HG02840 (cell line): ENCODE measurements around the gene GOLGA6L7.
"Not testable (repeated sequence)": the region's sequence is repeated elsewhere in the genome, so short reads cannot be mapped to it uniquely, and the experiment has no call there.

Experiments
- ATAC-seq: cut with Tn5 transposase; IDR thresholded peaks from one replicate; pipeline ENCODE4 v1.9.1; 2021; ENCODE audit warnings: mild to moderate bottlenecking, moderate library complexity, moderate number of reproducible peaks; ENCODE audit not compliant: unreplicated experiment, low FRiP score

GOLGA6L7 gene

DNA sequence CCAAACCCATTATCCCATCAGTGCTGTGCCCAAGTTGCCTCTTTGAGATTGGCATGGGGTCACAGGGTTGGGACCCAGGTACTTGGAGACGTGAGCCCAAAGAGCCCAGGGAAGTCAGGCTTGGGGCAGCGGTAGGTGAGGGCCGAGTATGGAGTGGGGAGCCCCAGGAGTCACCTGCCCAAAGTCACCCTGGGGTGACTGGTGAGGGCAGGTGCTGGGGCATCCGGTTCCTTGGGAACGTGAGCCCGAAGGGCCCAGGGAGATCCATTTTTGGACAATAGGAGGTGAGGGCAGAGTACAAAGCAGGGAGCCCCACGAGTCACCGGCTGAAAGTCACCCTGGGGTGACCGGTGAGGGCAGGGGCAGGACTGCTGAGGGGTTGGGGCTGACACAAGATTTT, 485 bp downstream of the GOLGA6L7 start:
- ATAC-seq = not testable (repeated sequence)

DNA sequence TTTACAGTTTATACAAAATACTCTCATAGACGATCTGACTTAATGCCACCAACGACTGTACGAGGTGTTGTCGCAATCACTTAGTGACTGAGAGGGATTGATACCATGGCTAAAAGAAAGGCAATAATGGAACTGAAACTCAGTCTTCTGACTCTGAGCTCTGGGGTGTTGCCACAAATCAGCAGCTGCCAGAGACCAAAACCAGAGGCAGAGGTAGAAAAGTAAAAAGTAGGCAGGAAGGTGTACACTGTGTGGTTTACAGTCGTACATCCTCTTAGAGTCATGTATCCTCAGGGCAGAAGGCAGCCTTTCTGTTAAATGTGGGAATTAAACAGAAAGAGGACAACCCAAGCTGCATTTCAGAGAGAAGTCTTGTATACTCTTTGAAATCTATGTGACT, 1.2 kb downstream of the GOLGA6L7 start:
- peak; percentile 70 for ATAC-seq

DNA sequence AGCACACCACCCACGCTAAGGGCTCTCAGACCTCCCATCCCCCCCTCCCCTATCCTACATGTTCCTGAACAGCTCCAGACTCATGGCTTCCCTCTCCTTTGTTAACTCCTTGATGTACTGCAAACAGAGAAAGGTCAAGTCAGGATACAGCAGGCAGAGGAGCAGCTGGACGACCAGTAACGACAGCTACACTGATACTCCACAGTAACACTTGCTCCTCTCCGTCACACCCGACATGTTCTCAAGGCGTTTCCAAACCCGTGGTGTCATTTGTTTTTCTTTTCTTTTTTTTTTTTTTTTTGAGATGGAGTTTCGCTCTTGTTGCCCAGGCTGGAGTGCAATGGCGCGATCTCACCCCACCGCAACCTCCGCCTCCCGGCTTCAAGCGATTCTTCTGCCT, 4.3 kb downstream of the GOLGA6L7 start:
- not testable (repeated sequence) for ATAC-seq

DNA sequence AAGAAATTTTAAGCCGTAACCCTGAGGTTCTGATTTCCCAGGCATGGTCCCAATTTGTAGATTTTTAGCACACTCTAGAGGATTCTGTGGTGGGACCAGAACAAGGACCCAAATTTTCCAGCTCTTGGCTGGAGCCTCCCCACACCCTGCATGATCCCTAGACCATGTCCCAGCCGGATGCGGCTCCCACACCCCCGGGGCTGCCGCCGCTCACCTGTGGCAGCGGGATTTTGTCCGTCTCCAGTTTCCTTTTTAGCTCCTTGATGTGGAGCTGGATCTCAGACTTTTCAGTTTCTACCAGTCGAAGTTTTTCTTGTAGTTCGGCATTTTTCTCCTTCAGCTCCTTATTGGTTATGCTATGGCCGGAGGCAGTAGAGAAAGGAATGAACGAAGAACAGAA, 4.9 kb downstream of the GOLGA6L7 start:
- ATAC-seq = not testable (repeated sequence)

DNA sequence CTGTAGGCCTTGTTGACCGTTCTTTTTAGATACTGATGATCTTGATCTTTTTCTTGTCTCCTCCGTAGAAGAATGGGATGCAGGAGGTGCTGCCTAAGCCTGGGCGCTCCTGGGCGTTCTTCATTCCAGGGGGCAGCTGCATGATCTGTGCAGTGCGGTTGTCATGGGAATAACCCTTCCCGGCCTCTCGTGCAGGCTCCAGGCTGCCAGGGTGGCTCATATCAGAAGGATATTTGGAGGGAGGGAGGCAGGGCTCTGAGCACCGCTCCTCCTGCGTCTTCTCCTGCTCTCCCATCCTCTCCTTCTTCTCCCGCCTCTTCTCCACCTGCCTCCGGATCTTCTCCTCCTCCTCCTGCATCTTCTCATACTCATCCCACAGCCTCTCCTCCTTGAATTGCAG, 6.2 kb downstream of the GOLGA6L7 start:
- ATAC-seq = not testable (repeated sequence)

DNA sequence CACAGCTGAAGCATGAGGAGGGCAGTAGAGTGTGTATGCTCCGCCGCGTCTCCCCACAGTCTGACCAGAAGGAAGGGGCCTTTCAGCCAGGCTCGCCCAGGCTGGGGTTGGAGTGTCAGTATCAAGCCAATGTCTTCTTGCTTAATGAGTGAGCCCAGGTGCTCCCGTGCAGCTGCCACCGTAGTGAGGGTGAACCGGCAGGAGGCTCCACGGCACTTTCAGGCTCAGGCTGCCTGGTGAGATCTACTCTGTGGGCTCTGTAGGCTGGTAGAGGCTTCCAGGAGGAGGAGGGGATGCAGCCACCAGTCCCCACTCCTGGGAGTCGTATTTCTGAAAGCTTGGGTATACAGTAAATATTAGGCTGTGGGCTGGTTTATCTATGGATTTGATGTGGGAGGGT, 8.2 kb downstream of the GOLGA6L7 start:
- ATAC-seq = not testable (repeated sequence)

DNA sequence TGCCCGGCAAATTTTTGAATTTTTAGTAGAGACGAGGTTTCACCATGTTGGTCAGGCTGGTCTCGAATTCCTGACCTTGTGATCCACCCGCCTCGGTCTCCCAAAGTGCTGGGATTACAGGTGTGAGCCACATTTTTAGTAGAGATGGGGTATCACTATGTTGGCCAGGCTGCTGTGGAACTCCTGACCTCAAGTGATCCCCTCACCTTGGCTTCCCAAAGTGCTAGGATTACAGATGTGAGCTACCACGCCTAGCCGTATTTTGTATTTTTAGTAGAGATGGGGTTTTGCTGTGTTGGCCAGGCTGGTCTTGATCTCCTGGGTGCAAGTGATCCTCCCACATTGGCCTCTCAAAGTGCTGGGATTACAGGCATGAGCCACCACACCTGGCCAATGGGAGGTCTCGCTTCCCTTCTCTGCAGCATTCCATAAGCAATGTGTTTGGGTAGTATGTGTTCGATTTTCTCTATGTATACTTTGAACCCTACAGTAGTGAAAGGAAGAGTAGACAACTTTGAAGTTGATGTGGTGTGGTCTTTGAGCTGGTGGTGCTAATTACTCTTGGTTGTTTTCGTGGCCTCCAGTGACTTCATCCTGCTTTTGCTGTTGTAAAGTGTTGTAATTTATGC, 13.4 kb downstream of the GOLGA6L7 start:
- not testable (repeated sequence) for ATAC-seq

DNA sequence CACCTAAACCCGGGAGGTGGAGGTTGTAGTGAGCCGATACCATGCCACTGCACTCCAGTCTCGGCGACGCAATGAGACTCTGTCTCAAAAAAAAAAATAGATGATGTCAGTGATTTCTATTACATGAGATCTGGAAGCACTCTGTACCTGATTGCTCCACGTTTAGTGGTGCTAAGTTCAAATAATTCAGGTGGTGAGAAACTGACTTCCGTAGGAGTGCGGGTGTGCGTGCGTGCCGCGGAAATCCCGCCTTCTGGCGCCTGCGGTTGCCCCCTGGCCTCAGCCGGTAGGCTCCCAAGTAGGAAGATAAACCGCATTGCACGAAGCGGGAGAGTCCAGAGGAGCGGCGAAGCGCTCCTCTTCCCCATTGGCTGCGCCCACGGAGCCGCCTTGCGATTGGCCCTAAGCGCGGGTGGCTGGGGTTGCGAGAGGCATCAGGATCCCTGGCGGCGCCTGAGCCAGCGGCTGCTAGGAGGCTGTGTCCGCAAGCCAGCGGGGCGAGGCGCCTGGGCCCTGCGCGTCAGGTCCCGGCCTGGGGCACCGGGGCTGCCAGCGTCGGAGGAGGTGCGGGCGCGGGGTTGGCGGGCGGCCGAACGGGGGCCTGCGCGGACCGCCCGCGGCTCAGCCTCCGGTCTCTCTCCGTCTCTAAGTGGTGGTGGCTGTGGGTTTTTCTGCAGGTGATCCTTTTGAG, 16.4 kb downstream of the GOLGA6L7 start:
- not testable (repeated sequence) for ATAC-seq

DNA sequence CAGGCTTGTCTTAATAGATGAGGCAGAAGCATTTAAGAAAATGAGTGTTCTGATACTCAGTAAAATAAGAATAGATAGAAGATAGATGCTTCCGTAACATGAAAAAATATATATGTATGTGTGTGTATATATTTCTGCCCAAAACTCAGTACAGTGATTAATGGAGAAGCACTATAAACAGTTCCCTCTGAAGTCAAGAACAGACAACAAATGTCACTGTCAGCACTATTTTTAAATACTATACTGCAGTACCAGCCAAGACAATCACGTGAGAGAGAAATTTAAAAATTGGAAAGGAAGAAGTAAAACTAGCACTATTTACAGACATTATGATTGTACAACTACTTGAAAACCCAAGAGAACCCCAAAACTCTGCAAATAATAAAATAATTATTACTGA, 27.0 kb downstream of the GOLGA6L7 start:
- ATAC-seq = not testable (repeated sequence)

DNA sequence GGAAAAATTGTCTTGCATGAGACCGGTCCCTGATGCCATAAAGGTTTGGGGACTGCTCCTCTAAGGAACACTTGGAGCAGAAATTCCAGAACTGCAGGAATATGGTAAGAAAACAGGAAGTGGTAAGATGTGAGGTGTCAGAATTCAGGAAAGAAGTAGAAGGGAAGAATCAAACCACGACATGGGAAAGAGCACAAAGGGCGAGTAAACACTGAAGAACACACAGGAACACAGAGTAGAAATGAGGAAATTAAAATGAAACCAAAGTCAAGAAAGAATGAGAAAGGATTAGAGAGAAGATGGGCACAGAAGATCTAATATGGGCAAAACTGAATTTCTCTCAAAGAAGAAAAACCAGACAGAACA, 28.5 kb downstream of the GOLGA6L7 start:
- ATAC-seq = not testable (repeated sequence)

DNA sequence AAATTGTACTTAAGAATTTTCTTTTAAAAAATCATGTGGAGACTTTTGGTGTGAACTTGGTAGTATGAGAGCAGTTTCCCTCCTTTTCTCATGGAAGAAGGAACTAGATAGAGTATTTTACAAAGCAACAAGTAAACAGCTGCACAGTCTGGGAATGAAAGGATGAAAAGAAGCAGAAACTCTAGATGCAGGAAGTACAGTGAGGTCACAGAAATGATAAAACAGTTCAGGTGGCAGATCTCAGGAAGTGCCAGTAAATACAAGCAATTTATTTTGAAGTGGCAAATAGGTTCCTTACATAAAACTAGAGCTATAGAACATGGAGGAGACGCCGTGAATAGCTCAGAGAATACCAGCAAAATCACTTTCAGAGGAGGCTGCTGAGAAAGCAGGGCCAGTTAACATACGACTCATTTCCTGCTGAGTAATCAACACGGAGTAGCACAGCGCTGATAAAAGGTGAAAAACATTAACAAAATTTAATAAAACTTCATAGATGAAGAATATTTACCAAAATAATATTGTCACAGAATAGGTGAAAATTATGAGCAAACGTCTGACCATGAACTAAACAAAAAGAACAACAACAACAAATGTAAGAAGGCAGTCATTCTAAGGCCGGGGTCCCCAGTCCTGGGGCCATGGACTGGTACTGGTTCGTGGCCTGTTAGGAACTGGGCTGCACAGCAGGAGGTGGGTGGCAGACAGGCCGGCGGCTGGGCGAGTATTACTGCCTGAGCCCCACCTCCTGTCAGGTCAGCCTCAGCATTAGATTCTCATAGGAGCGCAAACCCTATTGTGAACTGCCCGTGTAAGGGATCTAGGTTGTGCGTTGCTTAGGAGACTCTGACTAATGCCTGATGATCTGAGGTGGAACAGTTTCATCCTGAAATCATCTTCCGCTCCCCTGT, 29.2 kb downstream of the GOLGA6L7 start:
- not testable (repeated sequence) for ATAC-seq

DNA sequence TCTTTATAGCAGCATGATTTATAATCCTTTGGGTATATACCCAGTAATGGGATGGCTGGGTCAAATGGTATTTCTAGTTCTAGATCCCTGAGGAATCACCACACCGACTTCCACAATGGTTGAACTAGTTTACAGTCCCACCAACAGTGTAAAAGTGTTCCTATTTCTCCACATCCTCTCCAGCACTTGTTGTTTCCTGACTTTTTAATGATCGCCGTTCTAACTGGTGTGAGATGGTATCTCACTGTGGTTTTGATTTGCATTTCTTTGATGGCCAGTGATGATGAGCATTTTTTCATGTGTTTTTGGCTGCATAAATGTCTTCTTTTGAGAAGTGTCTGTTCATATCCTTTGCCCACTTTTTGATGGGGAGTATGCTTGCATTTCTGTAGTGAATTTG, 30.3 kb downstream of the GOLGA6L7 start:
- ATAC-seq = not testable (repeated sequence)

DNA sequence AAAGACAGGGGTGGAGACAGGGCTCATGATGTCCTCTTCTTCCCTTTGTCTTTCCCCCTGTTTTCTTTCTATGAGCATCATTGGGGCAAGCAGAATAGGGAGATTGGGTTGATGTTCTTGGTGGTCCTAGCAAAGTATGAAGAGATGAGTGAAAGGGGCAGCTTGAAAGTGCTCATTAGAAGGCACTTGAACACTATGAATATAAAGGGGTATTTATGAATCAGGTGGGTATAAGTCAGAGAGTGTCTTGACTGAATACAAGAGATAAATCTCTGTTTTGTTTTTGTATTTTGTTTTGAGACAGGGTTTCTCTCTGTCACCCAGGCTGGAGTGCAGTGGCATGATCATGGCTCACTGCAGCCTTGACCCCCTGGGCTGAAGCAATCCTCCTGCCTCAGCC, 34.4 kb downstream of the GOLGA6L7 start:
- ATAC-seq = not testable (repeated sequence)

DNA sequence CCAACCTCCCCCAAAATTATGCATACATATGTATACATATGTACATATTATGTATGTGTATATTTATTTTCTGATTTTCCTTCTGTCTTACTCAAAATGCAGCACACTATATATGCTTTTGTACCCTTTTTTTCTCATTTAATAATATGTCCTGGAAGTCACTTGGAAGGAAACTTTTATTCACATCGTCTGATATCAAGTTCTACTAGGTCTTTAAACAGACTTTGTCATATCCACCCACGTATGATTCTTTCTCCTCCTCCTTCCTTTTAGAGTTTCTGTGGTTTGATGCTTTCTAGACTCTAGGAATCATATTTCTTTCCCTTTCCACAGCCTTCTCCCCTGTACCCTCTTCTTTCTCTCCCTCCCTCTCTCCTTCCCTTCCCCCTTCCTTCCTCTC, 35.1 kb downstream of the GOLGA6L7 start:
- ATAC-seq = not testable (repeated sequence)

DNA sequence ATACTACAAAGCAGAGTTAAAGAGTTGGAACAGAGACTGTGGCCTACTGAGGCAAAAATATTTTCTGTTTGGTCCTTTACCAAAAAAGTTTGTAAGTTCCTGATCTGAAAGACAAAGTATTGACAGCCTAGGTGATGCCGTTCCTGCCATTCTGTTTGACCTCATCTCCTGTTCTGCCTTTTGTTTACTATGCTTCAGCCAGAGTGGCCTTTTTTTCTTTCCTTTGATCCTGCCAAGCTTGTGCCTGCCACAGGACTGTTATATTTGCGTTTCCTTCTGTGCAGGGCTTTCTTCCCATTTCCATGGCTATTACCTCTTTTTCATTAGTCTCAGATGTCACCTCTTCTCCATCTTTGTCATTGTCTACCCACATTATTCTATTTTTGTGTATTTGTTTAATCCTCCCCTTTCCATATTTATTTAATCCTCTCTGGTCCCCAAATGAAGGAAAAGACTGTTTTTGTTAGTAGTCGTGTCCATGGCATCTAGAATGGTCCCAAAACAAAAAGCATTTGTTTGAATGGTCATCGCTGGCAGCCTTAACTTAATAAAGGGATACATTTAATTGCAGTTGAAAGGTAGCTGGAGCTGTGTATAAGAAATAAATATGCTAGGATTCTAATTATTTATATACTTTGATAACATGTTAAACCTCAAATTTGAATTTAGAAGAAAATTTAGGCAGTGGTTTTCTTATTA, 36.4 kb downstream of the GOLGA6L7 start:
- ATAC-seq = not testable (repeated sequence)

DNA sequence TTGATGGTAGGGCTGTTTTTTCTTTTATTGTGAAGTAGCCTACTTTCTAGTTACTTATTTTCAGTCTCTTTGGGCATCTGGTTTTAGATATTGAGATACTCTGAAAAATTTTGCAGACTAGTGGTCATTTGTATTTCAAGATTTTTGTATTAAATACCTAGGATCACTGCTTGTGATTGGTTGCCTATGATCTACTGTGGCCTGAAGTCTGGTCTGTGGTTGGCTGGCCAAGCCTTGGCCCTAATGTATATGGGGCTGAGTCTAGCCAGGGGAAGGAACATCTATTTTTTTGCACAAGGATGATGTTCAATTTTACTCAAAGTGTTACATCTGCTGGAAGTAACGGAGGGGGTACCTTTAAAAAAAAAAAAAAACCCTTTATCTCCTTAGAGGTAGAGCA, 38.0 kb downstream of the GOLGA6L7 start:
- not testable (repeated sequence) for ATAC-seq

DNA sequence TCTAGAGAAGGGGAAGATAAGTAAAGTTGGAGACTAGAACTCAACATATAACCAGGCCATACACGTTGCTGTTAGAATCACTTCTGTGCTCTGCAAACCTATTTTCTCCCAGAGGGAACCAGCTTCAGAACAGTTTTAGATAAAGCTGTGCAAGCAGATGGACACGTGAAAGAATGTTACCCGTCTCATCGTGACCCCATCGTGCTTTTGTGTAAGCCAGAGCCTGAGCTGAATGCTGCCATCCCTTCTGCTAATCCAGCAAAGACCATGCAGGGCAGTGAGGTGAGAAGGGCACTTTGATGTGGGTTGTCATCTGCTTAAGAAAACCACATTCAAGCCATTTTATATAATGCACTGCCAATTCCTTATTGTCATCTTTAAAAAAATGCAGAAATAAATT, 40.3 kb downstream of the GOLGA6L7 start:
- ATAC-seq = not testable (repeated sequence)

DNA sequence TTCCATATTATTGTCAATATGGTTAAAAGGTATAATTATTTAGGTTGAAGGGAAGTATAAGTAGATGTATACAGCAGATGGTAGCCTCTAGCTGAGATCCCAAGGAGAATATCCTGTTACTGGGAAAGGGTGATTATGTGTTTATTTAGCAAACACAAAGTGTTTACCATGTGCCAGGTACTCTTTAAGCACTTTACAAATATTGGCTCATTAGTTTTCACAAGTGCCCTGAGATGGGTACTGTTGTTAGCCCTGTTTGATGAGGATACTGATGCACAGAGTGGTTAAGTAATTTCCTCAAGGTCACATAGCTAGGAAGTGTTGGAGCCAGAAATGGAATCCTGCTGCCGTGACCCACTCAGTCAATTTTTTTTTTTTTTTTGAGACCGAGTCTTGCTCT, 48.1 kb downstream of the GOLGA6L7 start:
- ATAC-seq = not testable (repeated sequence)

DNA sequence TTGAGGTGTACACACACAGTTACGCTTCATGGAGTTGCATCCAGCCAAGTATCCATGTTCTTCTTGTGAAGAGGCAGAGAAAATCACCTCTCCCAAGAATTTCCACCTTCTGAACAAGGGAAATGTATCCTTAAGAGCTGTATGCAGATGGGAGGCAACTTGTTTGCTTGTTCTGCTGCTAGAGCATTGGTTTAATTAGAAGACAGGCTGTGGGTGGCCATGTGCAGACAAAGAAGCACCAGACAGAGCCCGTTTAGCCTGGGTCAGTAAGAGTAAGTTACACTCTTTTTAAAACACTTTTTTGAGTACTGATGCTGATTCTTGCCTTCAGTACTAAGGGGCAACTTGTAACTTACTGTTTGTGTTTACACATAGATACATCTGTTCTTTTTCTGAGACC, 50.2 kb downstream of the GOLGA6L7 start:
- not testable (repeated sequence) for ATAC-seq

DNA sequence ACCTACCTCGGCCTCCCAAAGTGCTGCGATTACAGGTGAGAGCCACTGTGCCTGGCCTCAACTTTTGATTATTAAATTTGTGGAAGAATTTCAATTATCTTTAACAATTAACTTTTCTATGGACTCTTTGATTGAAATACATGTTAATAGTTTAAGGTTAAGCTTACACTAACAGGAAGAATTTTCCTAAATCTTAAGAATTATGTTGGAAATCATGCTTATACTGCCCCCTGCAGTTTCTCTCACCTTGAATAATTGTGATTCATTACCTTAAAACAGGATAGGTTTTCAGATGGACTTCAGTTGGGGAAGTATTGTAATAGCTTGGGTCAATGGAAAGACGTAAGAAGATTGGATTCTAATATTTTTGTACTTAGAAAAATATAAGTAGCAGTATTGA, 54.2 kb downstream of the GOLGA6L7 start:
- ATAC-seq = not testable (repeated sequence)
